ENCODE measurements around the gene CCDC33.

CCDC33 gene

GRCh38 chr15:74211656-74212055 lies 24.5 kb upstream of the CCDC33 start:
- H3K27ac ChIP-seq = no peak overlapping the region
- no peak for DNase-seq (ENCODE audit: low spot score)
- CTCF ChIA-PET = no interaction called here
- POLR2A ChIA-PET (ENCODE audit: low non-redundant PET) = no interaction called here
- no peak for TF ChIP-seq CTCF (conservative IDR thresholded peaks at IDR 0.05; ENCODE audit: low read depth)

GRCh38 chr15:74212494-74212893 lies 23.6 kb upstream of the CCDC33 start:
- POLR2A ChIA-PET (ENCODE audit: low non-redundant PET) = interaction anchor here (0.5 kb wide), 1 partner anchor 10 kb away, joined by 4 read pairs; no protein-coding TSS in a partner anchor
- CTCF ChIA-PET = no interaction called here
- no peak for DNase-seq (ENCODE audit: low spot score)
- no peak overlapping the region for H3K27ac ChIP-seq
- TF ChIP-seq CTCF (conservative IDR thresholded peaks at IDR 0.05; ENCODE audit: low read depth) = no peak

GRCh38 chr15:74213858-74214284 lies 22.3 kb upstream of the CCDC33 start:
- ChIA-PET POLR2A (ENCODE audit: low non-redundant PET) (no interaction called here), CTCF (interaction anchor here (0.6 kb wide), 1 partner anchor 50 kb away, joined by 3 read pairs; no protein-coding TSS in a partner anchor)
- H3K27ac ChIP-seq = no peak overlapping the region
- DNase-seq (ENCODE audit: low spot score) = no peak
- TF ChIP-seq CTCF (conservative IDR thresholded peaks at IDR 0.05; ENCODE audit: low read depth) = no peak

GRCh38 chr15:74214324-74215021 lies 21.7 kb upstream of the CCDC33 start:
- no peak for DNase-seq (ENCODE audit: low spot score)
- H3K27ac ChIP-seq = peak overlapping the region; percentile 65
- no peak for TF ChIP-seq CTCF (conservative IDR thresholded peaks at IDR 0.05; ENCODE audit: low read depth)
- ChIA-PET CTCF (interaction anchor here (0.7 to 1.2 kb wide), 2 partner anchors 42 to 80 kb away, joined by 4 to 7 read pairs; no protein-coding TSS in a partner anchor), POLR2A (ENCODE audit: low non-redundant PET) (no interaction called here)

- TF ChIP-seq CTCF (conservative IDR thresholded peaks at IDR 0.05; ENCODE audit: low read depth) = no peak
- POLR2A ChIA-PET (ENCODE audit: low non-redundant PET) = no interaction called here
- CTCF ChIA-PET = interaction anchor here (0.7 kb wide), 1 partner anchor 8 kb away, joined by 3 read pairs; no protein-coding TSS in a partner anchor
- H3K27ac ChIP-seq = peak overlapping the region; percentile 65
- no peak for DNase-seq (ENCODE audit: low spot score)
Measured at GRCh38 chr15:74215958-74216357, 20.2 kb upstream of the CCDC33 start.

- TF ChIP-seq CTCF (conservative IDR thresholded peaks at IDR 0.05; ENCODE audit: low read depth) = no peak
- H3K27ac ChIP-seq = no peak overlapping the region
- DNase-seq (ENCODE audit: low spot score) = no peak
- POLR2A ChIA-PET (ENCODE audit: low non-redundant PET) = no interaction called here
- CTCF ChIA-PET = interaction anchor here (0.7 kb wide), 1 partner anchor 160 kb away, joined by 4 read pairs; no protein-coding TSS in a partner anchor
Measured at GRCh38 chr15:74216949-74217348, 19.2 kb upstream of the CCDC33 start.

Measured in RWPE1 (cell line).